ENCODE results near the gene RPL15.
"Not testable (repeated sequence)": the region's sequence is repeated elsewhere in the genome, so short reads cannot be mapped to it uniquely, and the experiment has no call there.

Gene RPL15

DNA sequence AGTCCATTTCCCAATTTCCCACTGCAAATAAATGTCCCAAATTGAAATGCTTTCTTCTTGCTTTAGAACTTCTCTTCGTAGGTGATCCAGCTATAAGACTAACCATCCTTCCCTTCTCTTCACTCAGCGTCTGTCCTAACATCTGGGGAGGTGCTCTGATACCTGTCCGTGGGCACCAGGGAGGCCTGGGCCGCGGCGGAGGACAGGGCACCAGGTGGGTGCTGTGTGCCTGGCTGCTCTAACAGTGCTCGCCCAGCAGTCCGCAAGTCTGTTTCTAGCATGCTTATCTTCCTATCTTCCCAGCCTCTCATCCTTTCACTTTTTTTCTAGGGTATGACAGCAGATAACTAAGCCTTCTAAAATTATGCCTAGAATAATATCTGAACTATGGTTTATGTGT lies 37.4 kb upstream of the RPL15 start:
- in situ Hi-C loops (cut with HindIII; ENCODE audit: low pct_unique_long_range_greater_than_20kb, low sequenced_read_pairs), result no loop called here
- no peak for TF ChIP-seq JUND (IDR thresholded peaks at IDR 0.05; ENCODE audit: low read depth)
- no peak for DNase-seq (ENCODE audit: low read depth in 1 of 2, low spot score in 1 of 2)

DNA sequence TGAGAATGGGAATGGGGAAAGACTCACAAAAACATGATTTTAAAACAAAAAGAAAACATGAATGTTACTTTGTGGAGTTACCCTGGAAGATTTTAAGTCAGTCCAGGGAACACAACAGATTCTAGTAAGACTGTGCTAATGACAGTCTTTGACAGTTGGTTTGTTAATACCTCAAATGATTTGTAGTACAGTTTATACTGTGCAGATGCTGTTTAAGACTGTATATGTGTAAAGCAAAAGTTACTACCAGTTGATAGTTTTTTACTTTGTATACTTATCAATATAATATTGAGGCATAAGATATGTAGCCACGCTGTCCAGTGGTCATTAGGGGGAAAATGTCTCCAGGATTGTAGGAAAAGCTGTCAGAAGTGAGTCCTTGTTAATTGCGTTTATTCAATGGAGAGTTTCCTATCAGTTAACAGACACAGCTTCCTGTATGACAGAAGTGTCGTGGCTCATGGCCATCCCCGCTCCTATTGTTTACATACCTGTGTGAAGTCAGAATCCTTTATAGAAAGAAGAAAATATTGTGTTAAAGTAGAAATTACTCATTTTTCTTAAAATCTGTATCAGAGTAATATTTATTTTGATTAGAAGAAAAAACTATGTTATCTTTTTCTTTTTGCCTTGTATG lies 36.1 kb upstream of the RPL15 start:
- in situ Hi-C loops (cut with HindIII; ENCODE audit: low pct_unique_long_range_greater_than_20kb, low sequenced_read_pairs), result no loop called here
- TF ChIP-seq JUND (IDR thresholded peaks at IDR 0.05; ENCODE audit: low read depth), result no peak

DNA sequence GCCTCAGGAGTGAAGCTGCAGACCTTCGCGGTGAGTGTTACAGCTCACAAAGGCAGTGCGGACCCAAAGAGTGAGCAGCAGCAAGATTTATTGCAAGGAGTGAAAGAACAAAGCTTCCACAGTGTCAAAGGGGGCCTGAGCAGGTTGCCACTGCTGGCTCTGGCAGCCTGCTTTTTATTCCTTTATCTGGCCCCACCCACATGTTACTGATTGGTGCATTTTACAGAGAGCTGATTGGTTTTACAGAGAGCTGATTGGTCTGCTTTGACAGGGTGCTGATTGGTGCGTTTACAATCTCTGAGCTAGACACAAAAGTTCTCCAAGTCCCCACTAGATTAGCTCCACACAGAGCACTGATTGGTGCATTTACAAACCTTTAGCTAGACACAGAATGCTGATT lies 34.9 kb upstream of the RPL15 start:
- DNase-seq (ENCODE audit: low read depth in 1 of 2, low spot score in 1 of 2); in situ Hi-C loops (cut with HindIII; ENCODE audit: low pct_unique_long_range_greater_than_20kb, low sequenced_read_pairs): not testable (repeated sequence)

More for the DNA sequence above, 36.1 kb upstream of the RPL15 start:
- no peak for DNase-seq (ENCODE audit: low read depth in 1 of 2, low spot score in 1 of 2)

DNA sequence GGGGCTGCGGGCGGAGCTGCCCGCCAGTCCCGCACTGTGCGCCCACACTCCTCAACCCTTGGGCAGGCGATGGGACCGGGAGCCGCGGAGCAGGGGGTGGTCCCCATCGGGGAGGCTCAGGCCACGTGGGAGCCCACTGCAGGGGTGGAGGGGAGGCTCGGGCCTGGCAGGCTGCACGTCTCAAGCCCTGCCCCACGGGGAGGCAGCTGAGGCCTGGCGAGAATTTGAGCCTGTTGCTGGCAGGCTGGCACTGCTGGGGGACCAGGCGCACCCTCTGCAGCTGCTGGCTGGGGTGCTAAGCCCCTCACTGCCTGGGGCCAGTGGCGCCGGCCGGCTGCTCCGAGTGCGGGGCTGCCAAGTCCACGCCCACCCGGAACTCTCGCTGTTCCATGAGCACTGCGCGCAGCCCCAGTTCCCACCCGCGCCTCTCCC lies 34.4 kb upstream of the RPL15 start:
- TF ChIP-seq JUND (IDR thresholded peaks at IDR 0.05; ENCODE audit: low read depth), result no peak
- in situ Hi-C loops (cut with HindIII; ENCODE audit: low pct_unique_long_range_greater_than_20kb, low sequenced_read_pairs), result no loop called here
- DNase-seq (ENCODE audit: low read depth in 1 of 2, low spot score in 1 of 2), result no peak

DNA sequence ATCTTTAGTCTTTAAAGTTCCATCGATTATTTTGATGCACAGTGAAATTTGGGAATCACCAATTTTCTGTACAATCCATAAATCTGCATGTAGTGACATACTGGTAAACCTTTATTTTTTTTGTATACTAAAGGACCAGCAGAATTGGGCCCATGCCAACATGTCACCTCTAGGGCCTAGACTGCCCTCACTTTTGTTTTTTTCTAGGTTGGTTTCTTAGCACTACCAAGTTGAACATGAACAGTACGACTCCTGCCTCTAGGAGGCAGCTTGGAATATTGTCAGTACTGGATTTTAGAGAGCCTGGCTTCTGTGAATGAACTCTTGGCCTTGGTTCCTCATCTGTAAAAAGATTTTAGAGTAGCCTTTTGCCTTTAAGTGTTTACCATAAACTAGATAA lies 32.5 kb upstream of the RPL15 start:
- no peak for TF ChIP-seq JUND (IDR thresholded peaks at IDR 0.05; ENCODE audit: low read depth)
- DNase-seq (ENCODE audit: low read depth in 1 of 2, low spot score in 1 of 2), result peak in 1 of 2 experiments; percentile 23
- in situ Hi-C loops (cut with HindIII; ENCODE audit: low pct_unique_long_range_greater_than_20kb, low sequenced_read_pairs), result no loop called here

DNA sequence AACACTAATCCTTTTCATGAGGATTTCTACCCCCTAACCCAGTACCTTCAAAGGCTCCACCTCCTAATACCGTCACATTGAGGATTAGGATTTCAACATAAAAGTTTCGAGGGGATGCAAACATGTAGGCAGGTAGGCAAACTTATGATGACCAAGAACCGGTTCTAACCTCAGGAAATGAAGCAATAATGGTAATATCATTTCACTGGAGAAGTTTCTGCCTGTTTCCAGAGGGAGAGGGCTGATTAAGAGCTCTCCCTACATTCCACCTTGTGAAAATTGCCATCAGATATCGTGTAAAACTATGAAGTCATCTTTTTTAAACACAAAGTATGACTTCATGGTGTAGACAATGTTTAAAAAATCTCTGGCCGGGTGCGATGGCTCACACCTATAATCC lies 31.7 kb upstream of the RPL15 start:
- no peak for TF ChIP-seq JUND (IDR thresholded peaks at IDR 0.05; ENCODE audit: low read depth)
- no peak for DNase-seq (ENCODE audit: low read depth in 1 of 2, low spot score in 1 of 2)
- in situ Hi-C loops (cut with HindIII; ENCODE audit: low pct_unique_long_range_greater_than_20kb, low sequenced_read_pairs), result no loop called here

DNA sequence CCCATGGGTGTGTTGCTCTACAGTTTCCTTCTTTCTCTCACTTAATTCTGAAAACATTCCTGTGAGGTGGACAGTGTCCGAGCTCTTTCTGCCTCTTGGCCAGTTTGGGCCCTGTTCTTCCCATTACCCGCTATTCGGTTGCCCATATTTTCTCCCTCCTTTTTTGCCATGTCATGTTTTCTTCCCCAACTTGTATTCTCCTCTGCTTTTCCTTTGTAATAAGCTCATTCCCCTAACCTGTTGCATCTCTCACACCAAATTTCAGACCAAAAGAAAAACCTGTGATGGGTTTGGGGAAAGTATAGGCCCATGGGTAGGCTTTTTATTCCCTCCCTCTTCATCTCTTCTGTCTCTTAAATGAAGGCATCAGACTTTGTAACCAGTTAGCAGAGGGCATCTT lies 30.6 kb upstream of the RPL15 start:
- in situ Hi-C loops (cut with HindIII; ENCODE audit: low pct_unique_long_range_greater_than_20kb, low sequenced_read_pairs), result no loop called here
- DNase-seq (ENCODE audit: low read depth in 1 of 2, low spot score in 1 of 2), result no peak
- no peak for TF ChIP-seq JUND (IDR thresholded peaks at IDR 0.05; ENCODE audit: low read depth)

DNA sequence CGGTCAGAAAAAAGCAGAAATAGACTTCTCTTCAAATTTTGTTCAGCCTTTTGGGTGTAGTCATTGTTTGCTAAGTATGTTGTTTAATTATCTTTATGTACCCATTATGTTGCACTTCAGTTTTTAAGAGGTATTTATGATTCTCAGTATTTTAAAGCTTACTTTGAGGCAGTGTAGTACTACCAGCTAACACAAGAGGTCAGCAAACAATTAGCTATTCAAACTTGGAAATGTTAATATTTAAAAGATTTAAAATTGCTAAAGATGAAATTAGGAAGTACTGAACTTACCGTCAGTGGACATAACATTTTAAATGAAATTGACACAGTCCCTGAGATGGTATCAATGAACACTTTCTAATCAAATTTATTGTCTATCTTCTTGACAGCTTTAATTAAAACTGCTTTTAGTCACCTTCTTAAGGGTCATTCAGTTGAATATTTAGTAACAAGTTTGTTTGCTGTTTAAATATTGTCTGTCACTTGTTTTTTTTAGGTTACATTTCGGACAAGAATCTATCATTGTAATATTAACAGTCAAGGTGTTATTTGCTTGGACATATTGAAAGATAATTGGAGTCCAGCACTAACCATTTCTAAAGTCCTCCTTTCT lies 28.2 kb upstream of the RPL15 start:
- peak in 1 of 2 experiments; percentile 41 for DNase-seq (ENCODE audit: low read depth in 1 of 2, low spot score in 1 of 2)
- no peak for TF ChIP-seq JUND (IDR thresholded peaks at IDR 0.05; ENCODE audit: low read depth)
- in situ Hi-C loops (cut with HindIII; ENCODE audit: low pct_unique_long_range_greater_than_20kb, low sequenced_read_pairs), result no loop called here

DNA sequence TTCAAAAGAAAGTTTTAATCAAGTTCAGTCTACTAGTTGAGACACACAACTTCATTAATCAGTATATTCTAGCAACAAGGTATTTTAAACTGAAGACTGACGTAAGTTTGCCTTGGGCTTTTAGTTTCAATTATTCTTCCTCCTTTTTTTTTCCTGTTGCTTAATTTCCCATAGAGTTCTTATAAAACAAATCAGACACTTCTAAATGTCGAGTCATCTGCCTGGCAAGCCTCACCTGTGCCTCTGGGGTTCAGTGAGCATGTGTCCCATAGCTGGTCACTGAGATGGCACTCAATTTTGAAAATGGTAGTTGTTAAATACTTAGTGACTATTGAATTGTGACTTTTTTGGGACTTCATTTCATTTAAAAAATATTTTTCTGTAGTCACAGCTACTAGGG lies 27.5 kb upstream of the RPL15 start:
- no peak for TF ChIP-seq JUND (IDR thresholded peaks at IDR 0.05; ENCODE audit: low read depth)
- in situ Hi-C loops (cut with HindIII; ENCODE audit: low pct_unique_long_range_greater_than_20kb, low sequenced_read_pairs), result no loop called here
- no peak for DNase-seq (ENCODE audit: low read depth in 1 of 2, low spot score in 1 of 2)

DNA sequence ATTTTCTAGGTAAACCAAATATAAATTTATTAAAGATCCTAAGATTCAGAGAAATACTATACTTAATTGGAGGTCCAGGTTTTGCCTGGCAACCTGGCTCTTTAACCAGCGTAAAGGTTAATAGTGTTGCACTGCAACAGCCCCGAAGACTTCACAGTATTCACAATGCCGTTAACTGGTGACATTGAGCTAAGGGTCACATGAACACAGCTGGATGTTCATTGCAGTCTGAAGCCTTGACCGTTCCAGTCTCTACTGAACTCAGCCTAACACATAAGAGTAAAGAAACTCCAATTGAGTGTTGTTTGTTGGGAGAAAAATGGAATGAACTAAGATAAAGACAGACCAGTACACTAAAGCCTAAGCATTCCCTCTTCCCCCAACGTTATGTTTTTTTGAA lies 27.0 kb upstream of the RPL15 start:
- no peak for TF ChIP-seq JUND (IDR thresholded peaks at IDR 0.05; ENCODE audit: low read depth)
- in situ Hi-C loops (cut with HindIII; ENCODE audit: low pct_unique_long_range_greater_than_20kb, low sequenced_read_pairs), result no loop called here
- DNase-seq (ENCODE audit: low read depth in 1 of 2, low spot score in 1 of 2), result no peak

DNA sequence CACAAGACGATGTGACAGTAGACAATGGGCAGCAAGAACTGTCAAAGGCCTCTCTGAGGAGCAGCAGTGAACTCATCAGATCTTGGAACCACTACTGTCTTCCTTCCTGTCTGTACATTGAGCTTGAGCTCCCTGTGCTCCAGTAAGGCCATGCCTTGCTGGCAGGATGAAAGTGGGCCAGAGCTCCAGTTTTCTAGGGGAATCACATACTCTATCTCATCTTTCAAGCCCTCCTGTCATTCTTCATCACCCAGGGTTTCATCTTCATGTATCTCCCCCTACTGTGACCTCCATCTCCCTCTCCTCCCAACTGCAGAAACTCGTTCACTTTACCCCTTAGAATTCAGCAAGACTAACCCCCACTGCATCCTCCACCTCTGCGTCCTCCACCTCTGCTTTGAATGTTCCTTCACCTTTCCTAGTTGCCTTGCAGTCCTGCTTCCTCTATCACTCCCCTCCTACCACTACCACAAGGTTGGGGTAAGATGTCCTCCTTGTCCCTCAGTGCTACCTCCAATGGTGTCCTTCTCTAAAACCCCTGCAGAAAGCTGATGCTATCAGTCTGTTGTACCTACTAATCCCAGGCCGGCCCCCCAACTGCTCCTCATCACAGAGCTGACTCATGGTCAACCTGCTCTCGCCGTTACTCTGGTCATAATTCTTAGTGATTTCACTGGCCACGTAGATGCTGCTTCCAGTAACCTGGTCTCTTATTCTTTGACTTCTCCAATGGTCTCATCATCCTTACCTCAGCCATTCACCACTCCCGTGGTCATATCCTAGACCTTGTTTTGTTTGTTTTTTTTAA lies 22.5 kb upstream of the RPL15 start:
- in situ Hi-C loops (cut with HindIII; ENCODE audit: low pct_unique_long_range_greater_than_20kb, low sequenced_read_pairs), result no loop called here
- no peak for DNase-seq (ENCODE audit: low read depth in 1 of 2, low spot score in 1 of 2)
- no peak for TF ChIP-seq JUND (IDR thresholded peaks at IDR 0.05; ENCODE audit: low read depth)

DNA sequence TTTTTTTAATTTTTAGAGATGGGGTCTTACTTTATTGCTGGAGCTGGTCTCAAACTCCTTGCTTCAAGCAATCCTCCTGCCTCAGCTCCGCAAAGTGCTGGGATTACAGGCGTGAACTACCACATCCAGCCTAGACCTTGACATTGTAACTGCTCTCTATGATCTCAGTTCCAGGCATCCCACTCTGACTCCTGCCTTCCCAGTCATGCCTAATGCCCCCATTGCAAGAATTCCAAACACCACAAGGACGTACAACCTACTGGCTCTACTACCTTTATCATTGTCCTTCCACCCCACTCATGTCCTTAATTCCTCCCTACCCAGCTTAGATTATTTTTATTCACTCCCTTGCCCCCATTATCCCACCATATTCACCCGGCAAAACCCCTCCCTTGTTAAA lies 21.8 kb upstream of the RPL15 start:
- in situ Hi-C loops (cut with HindIII; ENCODE audit: low pct_unique_long_range_greater_than_20kb, low sequenced_read_pairs), result no loop called here
- TF ChIP-seq JUND (IDR thresholded peaks at IDR 0.05; ENCODE audit: low read depth), result no peak
- no peak for DNase-seq (ENCODE audit: low read depth in 1 of 2, low spot score in 1 of 2)

DNA sequence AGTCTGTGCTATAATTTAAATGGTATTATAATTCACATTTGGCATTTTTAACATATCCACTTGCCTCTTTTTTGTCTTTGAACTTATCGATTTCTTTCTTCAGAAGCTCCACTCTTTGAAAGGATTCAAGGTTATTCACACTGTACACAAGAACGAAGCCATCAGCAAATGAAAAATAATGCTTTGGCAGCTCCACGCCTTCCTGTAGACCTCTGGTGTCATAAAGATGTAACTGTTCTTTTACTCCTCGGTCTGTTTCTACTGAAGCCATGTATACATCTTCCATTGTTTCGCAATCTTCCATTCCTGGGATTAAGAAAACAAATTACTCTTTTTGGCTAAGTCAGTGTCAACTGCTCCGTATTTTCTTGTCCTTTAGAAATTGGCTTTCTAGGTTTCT lies 16.2 kb upstream of the RPL15 start:
- DNase-seq (ENCODE audit: low read depth in 1 of 2, low spot score in 1 of 2), result no peak
- in situ Hi-C loops (cut with HindIII; ENCODE audit: low pct_unique_long_range_greater_than_20kb, low sequenced_read_pairs), result no loop called here
- no peak for TF ChIP-seq JUND (IDR thresholded peaks at IDR 0.05; ENCODE audit: low read depth)
